Small intestine (tissue), 7 donors: ENCODE data around the gene OR6B1. TPM values are rescaled to one million over a fixed set of nuclear protein-coding genes. Genes with fewer than 3 reads are reported as not detected.

Experiments used
- DNase-seq, 2 donors: peaks; one replicate each; pipeline versions ENCODE4 v3.0.0 to v3.0.0-alpha.2; 2013
- FAIRE-seq: peaks from 2 replicates; lab custom pipeline; 2012; peaks lifted over from hg19 to GRCh38; lab: Jason Lieb, UNC
- H3K27ac ChIP-seq, 3 donors: one replicate each; pipeline ENCODE4 v1.5.1; 2013; ENCODE audit warnings: low read length in 2 of 3, mild to moderate bottlenecking in 2 of 3, control low read depth in 1 of 3, inconsistent platforms in 1 of 3, low read depth in 1 of 3, moderate library complexity in 1 of 3
- H3K27me3 ChIP-seq, 3 donors: one replicate each; pipeline ENCODE4 v1.6.1; 2013; ENCODE audit warnings: low read length in 3 of 3, inconsistent platforms in 1 of 3; ENCODE audit not compliant: control insufficient read depth in 3 of 3, insufficient read depth in 3 of 3
- H3K36me3 ChIP-seq, 3 donors: one replicate each; pipeline ENCODE4 v1.6.1; 2013; ENCODE audit warnings: low read length in 3 of 3, inconsistent platforms in 1 of 3, low read depth in 1 of 3, mild to moderate bottlenecking in 1 of 3, moderate library complexity in 1 of 3; ENCODE audit not compliant: control insufficient read depth in 3 of 3, insufficient read depth in 2 of 3
- H3K4me1 ChIP-seq, 3 donors: one replicate each; pipeline ENCODE4 v1.6.1; 2013; ENCODE audit warnings: low read length in 2 of 3, inconsistent platforms in 1 of 3, low read depth in 1 of 3, mild to moderate bottlenecking in 1 of 3, moderate library complexity in 1 of 3; ENCODE audit not compliant: control insufficient read depth in 3 of 3, insufficient read depth in 2 of 3
- H3K4me3 ChIP-seq, 3 donors: one replicate each; pipeline ENCODE4 v1.5.1; 2013; ENCODE audit warnings: low read length in 3 of 3, control low read depth in 1 of 3, inconsistent platforms in 1 of 3, low read depth in 1 of 3, mild to moderate bottlenecking in 1 of 3, moderate library complexity in 1 of 3
- H3K9me3 ChIP-seq, 2 donors: one replicate each; pipeline ENCODE4 v1.6.1; 2013; ENCODE audit warnings: low read depth in 1 of 2, low read length in 1 of 2; ENCODE audit not compliant: control insufficient read depth in 2 of 2, insufficient read depth in 1 of 2
- WGBS, 3 donors: extraction: QIAGEN DNeasy Blood & Tissue Kit; methylation state at CpG; one replicate each; pipeline ENCODE4 v1.1.7; 2013; 5-methylcytosine and 5-hydroxymethylcytosine counted together
- polyA plus RNA-seq, 4 donors: library from polyadenylated mRNA; stranded (reverse) in 3 of 4; unstranded in 1 of 4; fragments of 200-250 nt in 3 of 4; fragments of 120-200 nt in 1 of 4; gene quantifications; one replicate each; pipeline versions ENCODE4 v1.2.1 to v1.2.3, GENCODE V29; 2013
- donor health status: healthy with polysubstance abuse.
- donor health status: control.
- donor health status: control.
- donor health status: Bipolar disorder and iron deficiency.
- donor health status: healthy.

The OR6B1 gene
- polyA plus RNA-seq, 4 donors = 0.01 TPM; not detected in 3

DNA sequence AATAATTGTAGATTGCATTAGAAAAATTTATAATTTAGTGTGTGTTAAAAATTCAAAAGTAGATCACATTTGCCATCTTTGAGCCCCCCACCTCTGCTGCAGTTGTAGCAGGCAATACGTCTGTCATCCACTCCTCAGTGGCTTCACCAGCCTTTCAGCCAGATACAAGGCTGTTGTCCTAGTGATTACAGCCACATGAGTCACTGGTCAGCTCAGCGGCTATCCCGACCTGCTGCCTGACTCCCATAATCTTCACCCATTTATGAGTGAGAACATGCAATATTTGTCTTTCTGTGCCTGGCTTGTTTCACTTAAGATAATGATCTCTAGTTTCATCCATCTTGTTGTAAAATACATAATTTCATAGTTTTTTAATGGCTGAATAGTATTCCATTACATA, 57.8 kb downstream of the OR6B1 start:
- FAIRE-seq (no peak), DNase-seq (no peak)
- peaks cover 0 to 2% of the 10 kb centered on the region in 2 donors for H3K9me3 ChIP-seq
- no peak overlapping the region for H3K4me3 ChIP-seq
- H3K27me3 ChIP-seq = no peaks in the 10 kb centered on the region
- 52 to 70% (median 56%) methylated on average over 3 of the region's 3 CpGs for WGBS, 3 donors
- no peaks in the 10 kb centered on the region for H3K4me1 ChIP-seq
- no peaks in the 10 kb centered on the region for H3K36me3 ChIP-seq
- no peak overlapping the region for H3K27ac ChIP-seq

Other genes starting within 250 kb of the OR6B1 start
- not detected for gene CTAGE6, start 242.6 kb upstream of the OR6B1 start, polyA plus RNA-seq
- 10 to 100 TPM in 2 of 4 donors, 1 to 10 TPM in 2; 8.1 to 60.5 (median 12.9) TPM for gene TCAF1, start 98.1 kb upstream of the OR6B1 start, polyA plus RNA-seq
- gene OR2F2, start 65.1 kb upstream of the OR6B1 start, polyA plus RNA-seq = not detected
- under 1 TPM in 1 of 4 donors, not detected in 3; 0.03 TPM for gene OR2F1, start 45.5 kb upstream of the OR6B1 start, polyA plus RNA-seq
- under 1 TPM in 1 of 4 donors, not detected in 3; under 0.01 TPM for gene OR2A5, start 48.6 kb downstream of the OR6B1 start, polyA plus RNA-seq
- gene OR2A25, start 69.5 kb downstream of the OR6B1 start, polyA plus RNA-seq = under 1 TPM in 1 of 4 donors, not detected in 3; 0.03 TPM
- under 1 TPM in 1 of 4 donors, not detected in 3; 0.03 TPM for gene OR2A12, start 86.0 kb downstream of the OR6B1 start, polyA plus RNA-seq
- not detected for gene OR2A2, start 109.3 kb downstream of the OR6B1 start, polyA plus RNA-seq
- gene OR2A14, start 122.9 kb downstream of the OR6B1 start, polyA plus RNA-seq = under 1 TPM in 1 of 4 donors, not detected in 3; 0.07 TPM
- 10 to 100 TPM in 2 of 4 donors, 1 to 10 TPM in 1, under 1 TPM in 1; 0.48 to 16.5 (median 9.5) TPM for gene CTAGE4, start 183.1 kb downstream of the OR6B1 start, polyA plus RNA-seq
- gene ARHGEF35, start 195.5 kb downstream of the OR6B1 start, polyA plus RNA-seq = 10 to 100 TPM; 23.6 to 46.1 (median 37.1) TPM
- gene OR2A42, start 239.3 kb downstream of the OR6B1 start, polyA plus RNA-seq = under 1 TPM in 2 of 4 donors, not detected in 2; 0.03 to 0.68 TPM